Right renal pelvis (tissue), 4 donors: ENCODE measurements around the gene ATP1A3. TPM values are rescaled to one million over a fixed set of nuclear protein-coding genes. Genes with fewer than 3 reads are reported as not detected.

Experiments used
- DNase-seq, 4 donors: peaks; one replicate each; pipeline ENCODE4 v3.0.0-alpha.2; 2013; ENCODE audit warnings: low read depth in 4 of 4, low spot score in 3 of 4, missing footprints in 1 of 4
- polyA plus RNA-seq, 4 donors: library from polyadenylated mRNA; unstranded; fragments of 120-200 nt; gene quantifications; one replicate each; pipeline ENCODE4 v1.2.1, GENCODE V29; 2013; ENCODE audit not compliant: insufficient read length in 4 of 4

The ATP1A3 gene
- polyA plus RNA-seq, 4 donors: 0.13 to 0.87 (median 0.32) TPM

DNA sequence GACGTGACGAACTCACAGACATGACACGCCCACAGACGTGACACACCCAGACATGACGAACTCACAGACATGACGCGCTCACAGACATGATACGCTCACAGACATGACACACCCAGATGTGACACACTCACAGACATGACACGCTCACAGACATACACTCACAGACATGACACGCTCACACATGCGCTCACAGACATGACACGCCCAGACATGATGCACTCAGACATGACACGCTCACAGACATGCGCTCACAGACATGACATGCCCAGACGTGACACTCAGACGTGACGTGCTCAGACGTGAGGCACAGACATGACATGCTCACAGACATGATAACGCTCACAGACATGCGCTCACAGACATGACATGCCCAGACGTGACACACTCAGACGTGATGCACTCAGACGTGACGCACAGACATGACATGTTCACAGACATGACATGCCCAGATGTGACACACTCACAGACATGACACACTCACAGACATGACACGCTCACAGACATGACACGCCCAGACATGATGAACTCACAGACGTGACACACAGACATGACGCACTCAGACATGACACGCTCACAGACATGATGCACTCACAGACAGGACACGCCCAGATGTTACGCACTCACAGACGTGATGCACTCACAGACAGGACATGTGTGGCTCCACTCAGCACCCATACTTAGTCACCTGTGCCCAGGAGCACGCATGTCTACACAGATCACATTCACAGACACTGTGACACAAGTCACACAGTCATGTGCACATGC is 73.9 kb downstream of the ATP1A3 start:
- no peak for DNase-seq

DNA sequence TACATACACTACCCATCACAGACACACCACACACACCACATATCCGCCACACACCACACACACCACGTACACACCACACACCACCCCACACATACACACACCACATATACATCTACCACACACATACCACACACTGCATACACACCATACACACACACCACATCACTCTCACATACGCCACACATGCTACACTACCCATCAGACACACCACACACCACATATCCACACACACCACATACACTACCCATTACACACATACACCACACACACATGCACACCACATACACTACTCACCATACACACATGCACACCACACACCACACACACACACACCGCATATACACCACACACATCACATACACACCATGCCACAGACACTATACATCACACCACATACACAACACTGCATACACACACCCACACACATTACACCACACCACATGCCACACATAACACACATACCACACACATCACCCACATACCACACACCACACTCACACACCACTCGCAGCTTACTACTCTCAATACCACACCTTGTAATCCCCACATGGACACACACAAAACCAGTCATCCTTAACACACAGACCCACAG is 75.3 kb downstream of the ATP1A3 start:
- no peak for DNase-seq

DNA sequence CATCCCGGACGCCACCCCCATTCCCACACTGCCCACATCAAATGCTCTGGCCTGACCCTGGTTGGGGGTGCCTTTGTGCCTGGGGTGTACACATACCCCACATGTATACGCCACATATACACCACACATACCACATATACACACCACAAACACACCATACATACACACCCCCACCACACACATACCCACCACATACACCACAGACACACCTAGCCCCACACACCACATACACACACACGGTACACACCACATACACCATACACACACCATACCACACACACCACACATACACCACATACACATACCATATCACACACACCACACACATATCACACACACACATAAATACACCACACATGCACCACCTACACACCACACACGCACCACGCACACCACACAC is 75.9 kb downstream of the ATP1A3 start:
- DNase-seq: no peak

DNA sequence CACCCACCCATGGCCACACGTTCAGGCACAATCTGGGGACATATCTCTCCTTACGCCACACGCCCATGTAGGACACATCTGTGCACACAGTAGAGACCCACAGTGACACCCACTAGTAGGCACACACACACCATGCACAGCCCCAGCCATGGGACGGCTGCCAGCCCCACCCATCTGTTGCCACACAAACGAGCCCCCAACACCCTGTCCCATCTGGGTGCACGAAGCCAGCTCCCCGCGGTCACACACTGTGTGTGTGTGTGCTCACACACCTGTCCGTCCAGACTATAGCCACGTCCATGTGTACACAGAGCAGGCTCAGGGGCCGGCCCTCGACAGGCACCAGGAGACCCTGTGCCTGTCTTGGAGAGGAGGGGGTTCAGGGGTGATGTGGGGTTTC is 76.4 kb downstream of the ATP1A3 start:
- no peak for DNase-seq

Other genes starting within 250 kb of the ATP1A3 start
- under 1 TPM; 0.12 to 0.34 (median 0.14) TPM for gene CEACAM6, start 238.7 kb downstream of the ATP1A3 start, polyA plus RNA-seq
- under 1 TPM in 1 of 4 donors, not detected in 3; 0.06 TPM for gene CEACAM3, start 197.6 kb downstream of the ATP1A3 start, polyA plus RNA-seq
- under 1 TPM in 1 of 4 donors, not detected in 3; 0.08 TPM for gene LYPD4, start 149.5 kb downstream of the ATP1A3 start, polyA plus RNA-seq
- gene DMRTC2, start 149.2 kb downstream of the ATP1A3 start, polyA plus RNA-seq: under 1 TPM in 1 of 4 donors, not detected in 3; 0.19 TPM
- 1,000 to 10,000 TPM; 1,099 to 1,885 (median 1,269) TPM for gene RPS19, start 134.0 kb downstream of the ATP1A3 start, polyA plus RNA-seq
- 1 to 10 TPM; 1.0 to 1.4 (median 1.2) TPM for gene CD79A, start 117.0 kb downstream of the ATP1A3 start, polyA plus RNA-seq
- gene ARHGEF1, start 111.0 kb downstream of the ATP1A3 start, polyA plus RNA-seq: 10 to 100 TPM; 39.1 to 59.6 (median 47.1) TPM
- under 1 TPM in 3 of 4 donors, not detected in 1; 0.08 to 0.12 (median 0.12) TPM for gene ERFL, start 65.8 kb downstream of the ATP1A3 start, polyA plus RNA-seq
- gene RABAC1, start 34.9 kb downstream of the ATP1A3 start, polyA plus RNA-seq: 100 to 1,000 TPM in 1 of 4 donors, 10 to 100 TPM in 3; 48.1 to 103 (median 66.2) TPM
- gene GRIK5, start 76.0 kb upstream of the ATP1A3 start, polyA plus RNA-seq: 10 to 100 TPM; 21.5 to 26.9 (median 22.8) TPM
- gene ZNF574, start 81.9 kb upstream of the ATP1A3 start, polyA plus RNA-seq: 10 to 100 TPM; 14.0 to 18.2 (median 14.7) TPM
- gene POU2F2, start 138.2 kb upstream of the ATP1A3 start, polyA plus RNA-seq: 1 to 10 TPM in 2 of 4 donors, under 1 TPM in 2; 0.55 to 1.4 (median 0.90) TPM
- 10 to 100 TPM; 24.1 to 35.8 (median 27.2) TPM for gene DEDD2, start 223.4 kb upstream of the ATP1A3 start, polyA plus RNA-seq
- gene ZNF526, start 226.1 kb upstream of the ATP1A3 start, polyA plus RNA-seq: 1 to 10 TPM; 8.0 to 8.8 (median 8.5) TPM
- 10 to 100 TPM; 75.9 to 82.2 (median 80.9) TPM for gene GSK3A, start 248.4 kb upstream of the ATP1A3 start, polyA plus RNA-seq